Measurements from ENCODE around the gene LCN2. TPM values are rescaled to one million over a fixed set of nuclear protein-coding genes. Genes with fewer than 3 reads are reported as not detected.

Gene LCN2
- total RNA-seq, 3 donors from 2014 or later, result 16.8 to 456 (median 20.5) TPM

Other genes with a start within 250 kb of the LCN2 start
- 100 to 1,000 TPM; 121 to 266 (median 175) TPM for gene ST6GALNAC6, start 249.8 kb upstream of the LCN2 start, total RNA-seq
- gene ST6GALNAC4, start 232.4 kb upstream of the LCN2 start, total RNA-seq, result 10 to 100 TPM; 31.0 to 39.2 (median 37.2) TPM
- 1 to 10 TPM in 2 of 3 donors, under 1 TPM in 1; 0.58 to 1.9 (median 1.1) TPM for gene PIP5KL1, start 218.7 kb upstream of the LCN2 start, total RNA-seq
- gene DPM2, start 211.6 kb upstream of the LCN2 start, total RNA-seq, result 10 to 100 TPM; 23.0 to 30.4 (median 29.4) TPM
- 100 to 1,000 TPM; 127 to 168 (median 144) TPM for gene EEIG1, start 168.5 kb upstream of the LCN2 start, total RNA-seq
- 10 to 100 TPM; 10.4 to 12.6 (median 11.9) TPM for gene NAIF1, start 82.1 kb upstream of the LCN2 start, total RNA-seq
- gene SLC25A25, start 81.2 kb upstream of the LCN2 start, total RNA-seq, result 10 to 100 TPM; 19.1 to 27.3 (median 21.3) TPM
- gene PTGES2, start 21.7 kb upstream of the LCN2 start, total RNA-seq, result 10 to 100 TPM; 65.3 to 99.7 (median 90.6) TPM
- 10 to 100 TPM; 33.7 to 46.8 (median 37.6) TPM for gene BBLN, start 10.8 kb downstream of the LCN2 start, total RNA-seq
- 100 to 1,000 TPM in 2 of 3 donors, 10 to 100 TPM in 1; 88.0 to 176 (median 105) TPM for gene CIZ1, start 42.1 kb downstream of the LCN2 start, total RNA-seq
- gene DNM1, start 53.9 kb downstream of the LCN2 start, total RNA-seq, result 10 to 100 TPM in 1 of 3 donors, 1 to 10 TPM in 2; 4.0 to 19.0 (median 6.7) TPM
- gene GOLGA2, start 126.6 kb downstream of the LCN2 start, total RNA-seq, result 100 to 1,000 TPM in 1 of 3 donors, 10 to 100 TPM in 2; 90.3 to 118 (median 96.5) TPM
- gene SWI5, start 126.8 kb downstream of the LCN2 start, total RNA-seq, result 10 to 100 TPM; 10.6 to 13.8 (median 11.5) TPM
- gene TRUB2, start 173.0 kb downstream of the LCN2 start, total RNA-seq, result 10 to 100 TPM; 18.8 to 27.5 (median 24.3) TPM
- gene COQ4, start 173.4 kb downstream of the LCN2 start, total RNA-seq, result 10 to 100 TPM; 43.2 to 63.9 (median 59.1) TPM
- 10 to 100 TPM; 36.5 to 46.8 (median 39.9) TPM for gene SLC27A4, start 191.1 kb downstream of the LCN2 start, total RNA-seq
- 10 to 100 TPM; 49.3 to 57.9 (median 51.8) TPM for gene URM1, start 221.9 kb downstream of the LCN2 start, total RNA-seq